Measurements from ENCODE around the gene NUDT15. TPM values are rescaled to one million over a fixed set of nuclear protein-coding genes. Genes with fewer than 3 reads are reported as not detected.
A peak's percentile ranks its signal among the peaks of the same experiment; 100 is the strongest.

The NUDT15 gene
- total and polyA plus RNA-seq, 3 experiments from 2014 or later = 7.1 to 24.0 (median 23.9) TPM

DNA sequence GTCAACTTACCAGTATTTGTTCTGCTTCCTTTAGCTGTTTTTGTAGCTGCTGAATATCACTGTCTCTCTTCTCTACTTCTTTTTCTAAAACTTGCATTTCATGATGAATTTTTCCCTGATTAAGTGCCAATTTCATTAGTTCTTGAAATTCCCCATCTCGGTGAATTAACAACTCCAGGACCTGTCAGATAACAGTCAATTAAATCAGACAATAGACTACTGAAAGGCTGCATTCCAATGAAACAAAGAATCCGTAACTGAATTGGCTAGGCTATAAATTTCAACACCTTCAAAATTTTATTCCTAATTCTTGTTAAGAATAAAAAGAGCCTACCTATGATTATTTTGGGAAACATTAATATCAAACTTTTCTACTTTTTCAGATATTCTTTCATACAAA is 48.7 kb downstream of the NUDT15 start:
- Mint-ChIP-seq H3K36me3 (peaks cover 3 to 62% (median 11%) of the 10 kb centered on the region in 3 donors), H3K27ac (no peak overlapping the region), H3K9me3 (no peaks in the 10 kb centered on the region), H3K27me3 (no peaks in the 10 kb centered on the region), H3K4me3 (no peak overlapping the region), H3K4me1 (peaks cover 21 to 32% (median 26%) of the 10 kb centered on the region in 3 donors)
- POLR2A ChIA-PET = no interaction called here
- H3K27me3 ChIP-seq (ENCODE audit: insufficient read depth, low read length, poor library complexity, severe bottlenecking) = no peaks in the 10 kb centered on the region
- CTCF ChIA-PET = no interaction called here
- no peak overlapping the region for H3K27ac ChIP-seq (ENCODE audit: low read depth, low read length)
- DNase-seq = no peak
- peaks cover 23% of the 10 kb centered on the region for H3K36me3 ChIP-seq (ENCODE audit: insufficient read depth, low read length)
- H3K4me3 ChIP-seq (ENCODE audit: low read length) = no peak overlapping the region
- H3K9me3 ChIP-seq (ENCODE audit: low read length) = no peaks in the 10 kb centered on the region
- peaks cover 14% of the 10 kb centered on the region for H3K4me1 ChIP-seq (ENCODE audit: insufficient read depth, low read length)

DNA sequence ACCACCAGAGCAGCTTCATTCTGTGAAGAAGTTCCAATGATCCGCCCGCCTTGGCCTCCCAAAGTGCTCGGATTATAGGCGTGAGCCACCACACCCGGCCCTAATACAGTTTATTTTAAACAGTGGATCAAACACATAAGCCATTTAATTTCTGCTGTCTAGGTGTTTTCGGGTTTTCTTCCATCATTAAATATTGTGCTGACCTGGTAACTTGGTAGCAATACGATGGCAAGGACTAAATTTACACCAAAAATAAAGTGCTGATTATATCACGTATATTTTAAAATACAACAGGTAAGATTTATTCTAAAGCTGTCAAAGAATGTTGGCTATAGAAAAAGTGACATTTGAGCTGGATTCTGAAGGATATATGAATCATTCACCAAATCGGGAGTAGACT is 56.1 kb downstream of the NUDT15 start:
- ChIA-PET CTCF (interaction anchor here (1.6 to 4.3 kb wide), 6 partner anchors 10 to 139 kb away, joined by 4 to 39 read pairs (median 9); partner anchors contain the start of genes ITM2B and NUDT15), POLR2A (interaction anchor here (1.0 kb wide), 1 partner anchor 15 kb away, joined by 3 read pairs; no protein-coding TSS in a partner anchor)
- no peak for DNase-seq
- H3K36me3 ChIP-seq (ENCODE audit: insufficient read depth, low read length) = no peaks in the 10 kb centered on the region
- H3K4me1 Mint-ChIP-seq = peaks cover 49 to 68% (median 65%) of the 10 kb centered on the region in 3 donors
- no peak overlapping the region for H3K27ac ChIP-seq (ENCODE audit: low read depth, low read length)
- peak overlapping the region in 7 of 8 donors; percentile 3 to 97 (median 96) for H3K27ac Mint-ChIP-seq
- no peaks in the 10 kb centered on the region for H3K9me3 Mint-ChIP-seq
- H3K27me3 Mint-ChIP-seq = peaks cover 0 to 2% of the 10 kb centered on the region in 2 donors
- peaks cover 34% of the 10 kb centered on the region for H3K4me1 ChIP-seq (ENCODE audit: insufficient read depth, low read length)
- no peaks in the 10 kb centered on the region for H3K9me3 ChIP-seq (ENCODE audit: low read length)
- H3K4me3 Mint-ChIP-seq = peak overlapping the region; percentile 91 to 98 (median 96)
- no peaks in the 10 kb centered on the region for H3K27me3 ChIP-seq (ENCODE audit: insufficient read depth, low read length, poor library complexity, severe bottlenecking)
- peaks cover 0 to 30% (median 5%) of the 10 kb centered on the region in 3 donors for H3K36me3 Mint-ChIP-seq
- peak overlapping the region; percentile 85 for H3K4me3 ChIP-seq (ENCODE audit: low read length)

DNA sequence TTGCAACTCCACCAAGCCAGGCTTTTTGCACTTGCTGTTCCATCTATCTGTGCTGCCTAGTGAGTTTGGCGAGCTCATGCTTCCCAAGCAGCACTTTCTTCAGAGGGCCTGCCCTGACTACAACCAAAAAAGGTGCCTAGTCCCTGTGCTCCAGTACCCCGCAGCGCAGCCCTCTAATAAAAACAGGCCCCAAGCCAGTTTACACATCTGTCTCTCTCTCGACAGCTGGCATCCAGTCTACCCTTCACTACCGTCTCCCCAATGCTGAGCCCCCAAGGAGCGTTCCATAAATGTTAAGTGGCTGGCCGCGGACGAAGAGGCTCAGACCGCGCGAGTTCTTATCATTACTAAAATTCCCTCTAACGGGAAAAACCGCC is 56.9 kb downstream of the NUDT15 start:
- H3K9me3 Mint-ChIP-seq = no peaks in the 10 kb centered on the region
- peaks cover 45 to 61% (median 57%) of the 10 kb centered on the region in 3 donors for H3K4me1 Mint-ChIP-seq
- no peak for DNase-seq
- H3K9me3 ChIP-seq (ENCODE audit: low read length) = no peaks in the 10 kb centered on the region
- peaks cover 0 to 24% (median 5%) of the 10 kb centered on the region in 3 donors for H3K36me3 Mint-ChIP-seq
- peaks cover 2 to 3% of the 10 kb centered on the region in 2 donors for H3K27me3 Mint-ChIP-seq
- peaks cover 30% of the 10 kb centered on the region for H3K4me1 ChIP-seq (ENCODE audit: insufficient read depth, low read length)
- no peaks in the 10 kb centered on the region for H3K36me3 ChIP-seq (ENCODE audit: insufficient read depth, low read length)
- CTCF ChIA-PET = interaction anchor here (0.7 to 4.3 kb wide), 31 partner anchors 10 to 1428 kb away, joined by 3 to 39 read pairs (median 4); partner anchors contain the start of genes ITM2B and NUDT15
- H3K27ac Mint-ChIP-seq = peak overlapping the region; percentile 86 to 99 (median 96)
- peak overlapping the region; percentile 87 for H3K27ac ChIP-seq (ENCODE audit: low read depth, low read length)
- H3K4me3 ChIP-seq (ENCODE audit: low read length) = peak overlapping the region; percentile 85
- POLR2A ChIA-PET = interaction anchor here (0.9 to 1.9 kb wide), 8 partner anchors 16 to 468 kb away, joined by 3 to 13 read pairs (median 4); partner anchors contain the start of genes ITM2B, NUDT15 and RB1
- H3K4me3 Mint-ChIP-seq = peak overlapping the region; percentile 91 to 98 (median 96)
- no peaks in the 10 kb centered on the region for H3K27me3 ChIP-seq (ENCODE audit: insufficient read depth, low read length, poor library complexity, severe bottlenecking)

DNA sequence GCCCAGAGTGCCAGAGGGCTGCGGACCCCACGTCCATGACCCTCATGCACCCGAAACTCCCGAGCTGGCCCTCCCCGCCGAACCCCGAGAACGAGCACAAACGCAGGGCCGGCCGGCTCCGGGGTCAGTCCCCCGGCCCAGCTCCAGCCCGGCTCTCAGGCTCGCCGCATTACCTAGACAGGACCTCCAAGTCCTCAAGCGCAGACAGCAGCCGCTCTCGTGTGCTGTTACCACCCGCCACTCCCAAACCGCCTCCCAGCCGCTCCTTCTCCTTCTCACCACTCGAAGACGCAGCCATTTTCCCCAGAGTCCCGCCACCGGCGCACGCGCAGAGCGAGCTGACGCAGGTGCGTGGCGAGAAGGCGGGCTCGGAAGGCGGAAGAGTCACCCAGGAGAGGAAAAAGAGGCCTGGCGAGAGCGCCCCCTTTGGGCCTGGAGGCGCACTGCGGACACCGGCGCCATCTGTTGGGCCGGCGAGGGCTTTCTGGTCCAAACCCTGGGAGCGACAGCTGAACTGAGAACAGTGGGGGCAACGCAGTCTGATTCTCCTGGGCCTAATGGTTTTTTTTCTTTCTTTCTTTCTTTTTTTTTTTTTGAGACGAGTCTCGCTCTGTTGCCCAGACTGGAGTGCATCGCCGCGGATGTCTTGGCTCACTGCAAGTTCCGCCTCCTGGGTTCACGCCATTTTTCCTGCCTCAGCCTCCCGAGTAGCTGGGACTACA is 57.4 kb downstream of the NUDT15 start, which contains the start of gene MED4:
Gene MED4, minus strand, starts transcription at position 324 of the 722 bp plus-strand sequence. Its CDS starts 26 bp downstream, at position 298.
- POLR2A ChIA-PET = interaction anchor here (0.6 to 1.9 kb wide), 11 partner anchors 16 to 881 kb away, joined by 3 to 13 read pairs (median 3); partner anchors contain the start of genes FNDC3A, ITM2B, NUDT15 and RB1

DNA sequence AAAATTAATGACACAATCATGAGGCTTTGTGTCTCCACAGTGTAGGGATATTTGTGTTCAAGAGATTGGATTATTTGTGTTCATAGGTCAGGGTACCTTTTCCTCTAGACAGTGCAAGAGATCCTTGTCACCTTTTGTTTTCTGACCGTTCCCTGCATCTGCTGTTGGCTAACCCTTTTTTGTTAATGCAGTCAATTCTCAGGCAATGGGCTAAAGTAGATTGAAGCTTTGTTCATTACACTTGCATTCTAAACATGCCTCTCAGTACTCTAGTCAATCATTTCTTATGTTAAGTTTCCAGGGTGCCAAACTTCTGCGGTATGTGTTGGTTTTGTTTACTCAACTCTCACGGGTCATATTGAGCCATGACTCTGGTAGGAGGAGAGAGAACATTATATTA is 59.1 kb downstream of the NUDT15 start:
- POLR2A ChIA-PET = no interaction called here
- CTCF ChIA-PET = no interaction called here
- peak overlapping the region in 1 of 7 donors; percentile 91 for H3K4me3 Mint-ChIP-seq

More for the DNA sequence above, 57.4 kb downstream of the NUDT15 start, which contains the start of gene MED4:
- Histone ChIP-seq H3K27ac (ENCODE audit: low read depth, low read length) (peak within 1 kb of the TSS; percentile 87), H3K4me1 (ENCODE audit: insufficient read depth, low read length) (peaks cover 27% of the 10 kb centered on the region), H3K27me3 (ENCODE audit: insufficient read depth, low read length, poor library complexity, severe bottlenecking) (no peaks in the 10 kb centered on the region), H3K36me3 (ENCODE audit: insufficient read depth, low read length) (no peaks in the 10 kb centered on the region), H3K9me3 (ENCODE audit: low read length) (no peaks in the 10 kb centered on the region), H3K4me3 (ENCODE audit: low read length) (peak within 1 kb of the TSS; percentile 85)
- H3K27ac Mint-ChIP-seq = peak within 1 kb of the TSS; percentile 86 to 99 (median 96)
- H3K27me3 Mint-ChIP-seq = peaks cover 2 to 3% of the 10 kb centered on the region in 2 donors
- CTCF ChIA-PET = interaction anchor here (0.7 to 4.3 kb wide), 32 partner anchors 9 to 1428 kb away, joined by 3 to 39 read pairs (median 4); partner anchors contain the start of genes ITM2B and NUDT15
- peak; percentile 95 to 98 (median 96) for DNase-seq
- H3K9me3 Mint-ChIP-seq = no peaks in the 10 kb centered on the region
- peak within 1 kb of the TSS; percentile 91 to 98 (median 96) for H3K4me3 Mint-ChIP-seq
- H3K4me1 Mint-ChIP-seq = peaks cover 41 to 56% (median 51%) of the 10 kb centered on the region in 3 donors
- H3K36me3 Mint-ChIP-seq = peaks cover 0 to 20% (median 2%) of the 10 kb centered on the region in 3 donors

More for the DNA sequence above, 59.1 kb downstream of the NUDT15 start:
- no peak overlapping the region for H3K4me3 ChIP-seq (ENCODE audit: low read length)
- no peaks in the 10 kb centered on the region for H3K36me3 ChIP-seq (ENCODE audit: insufficient read depth, low read length)
- peaks cover 20% of the 10 kb centered on the region for H3K4me1 ChIP-seq (ENCODE audit: insufficient read depth, low read length)
- H3K27me3 Mint-ChIP-seq = peaks cover 2 to 11% of the 10 kb centered on the region in 2 donors
- no peaks in the 10 kb centered on the region for H3K9me3 Mint-ChIP-seq
- no peaks in the 10 kb centered on the region for H3K9me3 ChIP-seq (ENCODE audit: low read length)
- peak overlapping the region in 1 of 8 donors; percentile 86 for H3K27ac Mint-ChIP-seq
- H3K27me3 ChIP-seq (ENCODE audit: insufficient read depth, low read length, poor library complexity, severe bottlenecking) = no peaks in the 10 kb centered on the region
- no peak for DNase-seq
- H3K27ac ChIP-seq (ENCODE audit: low read depth, low read length) = no peak overlapping the region
- peaks cover 0 to 18% (median 4%) of the 10 kb centered on the region in 3 donors for H3K36me3 Mint-ChIP-seq
- peaks cover 29 to 38% (median 35%) of the 10 kb centered on the region in 3 donors for H3K4me1 Mint-ChIP-seq

Other genes with a start within 250 kb of the NUDT15 start
- 10 to 100 TPM; 49.8 to 52.3 TPM for gene SUCLA2, start 36.5 kb upstream of the NUDT15 start, total RNA-seq
- 33.4 TPM for gene SUCLA2, start 36.5 kb upstream of the NUDT15 start, polyA plus RNA-seq
- gene MED4, start 57.4 kb downstream of the NUDT15 start, total RNA-seq = 10 to 100 TPM; 61.1 to 68.1 TPM
- gene MED4, start 57.4 kb downstream of the NUDT15 start, polyA plus RNA-seq = 105 TPM
- 100 to 1,000 TPM; 122 to 127 TPM for gene ITM2B, start 195.5 kb downstream of the NUDT15 start, total RNA-seq
- 1,289 TPM for gene ITM2B, start 195.5 kb downstream of the NUDT15 start, polyA plus RNA-seq

Data from CD8-positive, alpha-beta memory T cell (primary cell).